Stimulated activated CD4-positive, alpha-beta T cell treated with anti-CD3 and anti-CD28 coated beads, Interleukin-4, amount 100 ng/mL, for 4 hours (primary cell): ENCODE results near the gene CR1L.
"Not testable (repeated sequence)": the region's sequence is repeated elsewhere in the genome, so short reads cannot be mapped to it uniquely, and the experiment has no call there.

Source experiments
- DNase-seq, 2 experiments: peaks; one replicate each; pipeline ENCODE4 v3.0.0-alpha.2; 2020

Gene CR1L

DNA sequence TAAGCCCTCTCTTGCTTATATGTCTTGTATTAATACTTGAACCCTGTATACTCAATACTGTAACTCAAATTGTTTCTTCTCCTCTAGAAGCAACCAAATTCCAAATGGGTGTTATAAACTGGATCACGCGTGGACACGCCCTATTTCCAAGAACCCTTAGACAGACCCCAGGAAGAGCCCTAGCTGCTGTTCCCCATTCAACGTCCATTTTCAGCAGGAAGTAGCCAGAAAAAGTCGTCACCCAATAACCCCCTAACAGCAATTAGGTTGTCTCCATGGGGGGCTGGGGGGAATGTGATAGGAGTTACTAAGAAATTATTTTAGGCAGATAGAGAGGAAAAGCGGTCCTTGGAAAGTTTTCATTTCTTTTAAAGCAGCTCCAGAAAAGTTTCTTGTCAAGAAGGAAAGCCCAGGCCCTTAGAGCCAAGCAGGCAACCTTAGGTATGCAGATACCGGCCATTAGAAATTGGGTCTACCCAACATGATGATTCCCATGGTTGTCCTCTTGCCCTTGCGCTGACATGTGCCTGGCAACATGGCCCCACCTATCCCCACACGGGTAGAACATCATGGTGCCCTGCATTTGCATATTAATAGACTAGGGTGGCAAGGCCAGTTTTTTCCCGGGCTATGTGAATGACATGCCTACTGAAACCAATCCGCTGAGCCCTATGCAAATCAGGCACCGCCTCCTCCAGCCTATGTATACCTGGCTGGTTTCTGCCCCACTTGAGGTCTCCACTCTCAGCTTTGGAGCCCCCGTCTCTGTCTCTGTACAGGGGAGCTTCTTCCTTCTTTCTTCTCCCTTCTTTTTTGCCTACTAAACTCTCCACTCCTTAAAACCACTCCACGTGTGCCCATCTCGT is 102.9 kb downstream of the CR1L start:
- no peak for DNase-seq

DNA sequence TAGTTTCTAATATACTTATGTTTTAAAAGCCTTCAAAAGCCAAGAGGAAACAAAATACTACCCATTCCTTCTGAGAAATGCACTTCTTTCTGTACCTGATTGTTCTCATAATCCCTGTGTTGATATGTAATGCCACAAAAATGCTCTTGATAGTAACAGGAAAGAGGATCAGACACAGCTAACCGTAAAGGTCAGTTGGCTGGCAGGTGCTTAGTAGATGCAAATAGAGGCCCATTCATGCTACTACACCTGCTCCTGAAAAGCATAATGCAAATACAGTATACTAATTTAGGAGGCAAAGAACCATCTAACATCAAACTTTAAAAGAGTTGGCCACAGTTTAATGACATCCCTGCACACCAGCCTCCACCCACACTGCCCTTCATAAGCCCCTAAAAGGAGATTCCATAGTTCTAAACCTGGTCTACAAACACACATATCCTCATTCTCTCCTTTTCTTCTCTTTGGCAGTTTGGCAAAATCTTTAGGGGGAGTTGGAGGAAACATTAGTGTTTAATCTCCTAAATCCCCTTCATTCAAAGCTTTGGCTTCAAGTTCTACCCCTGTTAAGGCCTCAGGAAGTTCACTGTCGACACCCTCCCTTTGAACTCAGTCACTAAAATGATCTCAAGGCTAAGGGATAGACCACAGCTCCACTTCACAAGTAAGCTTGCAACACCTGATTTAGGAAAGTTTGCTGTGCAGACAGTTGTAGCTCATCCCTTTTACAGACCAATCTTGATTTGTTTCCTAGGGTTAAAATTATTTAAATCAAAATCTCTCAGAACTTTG is 104.0 kb downstream of the CR1L start:
- no peak for DNase-seq

DNA sequence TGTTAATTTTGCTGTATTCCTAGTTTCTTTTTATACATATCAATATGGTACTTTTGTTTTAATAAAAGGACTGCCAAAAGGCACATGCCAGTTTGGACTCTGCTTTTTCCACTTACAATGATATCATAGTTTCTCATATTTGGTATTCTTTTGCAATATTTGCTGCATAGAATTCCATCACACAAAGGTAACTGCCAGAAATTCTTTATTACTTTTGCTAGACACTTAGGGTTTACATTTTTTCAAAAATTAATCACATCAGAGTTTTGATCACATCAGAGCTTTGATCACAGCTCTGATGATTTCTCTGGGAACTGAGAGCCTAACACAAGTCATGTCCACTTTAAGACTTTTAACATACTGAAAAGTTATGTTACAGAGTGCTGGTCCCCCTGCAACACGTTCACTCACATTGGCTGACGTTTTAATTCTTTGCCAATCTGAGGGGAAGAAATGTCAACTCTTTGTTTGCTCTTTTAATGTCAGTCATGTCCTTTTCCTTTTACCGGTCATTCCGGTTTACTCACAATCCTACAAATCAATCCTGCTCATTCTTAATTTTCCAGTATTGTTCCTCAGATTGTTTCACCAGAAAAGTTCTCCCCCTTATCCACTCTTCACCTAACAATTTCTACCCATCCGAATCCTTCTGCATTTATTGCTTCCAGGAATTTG is 105.8 kb downstream of the CR1L start:
- DNase-seq = no peak

DNA sequence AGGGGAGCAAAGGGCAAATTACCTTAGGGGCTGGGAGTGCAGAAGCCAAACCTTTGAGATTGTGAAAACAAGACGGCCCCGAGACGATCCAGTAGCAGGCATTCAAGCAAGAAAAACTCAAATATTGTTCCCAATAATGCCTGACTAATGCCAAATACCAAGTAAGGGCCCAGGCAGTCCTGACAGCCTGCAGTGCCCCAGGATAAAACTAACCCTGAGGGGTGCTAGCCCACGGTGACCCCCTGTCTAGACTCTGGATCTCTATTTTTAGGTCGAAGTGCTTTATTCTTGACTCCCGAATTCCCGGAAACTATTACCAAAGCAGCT is 106.5 kb downstream of the CR1L start:
- not testable (repeated sequence) for DNase-seq

DNA sequence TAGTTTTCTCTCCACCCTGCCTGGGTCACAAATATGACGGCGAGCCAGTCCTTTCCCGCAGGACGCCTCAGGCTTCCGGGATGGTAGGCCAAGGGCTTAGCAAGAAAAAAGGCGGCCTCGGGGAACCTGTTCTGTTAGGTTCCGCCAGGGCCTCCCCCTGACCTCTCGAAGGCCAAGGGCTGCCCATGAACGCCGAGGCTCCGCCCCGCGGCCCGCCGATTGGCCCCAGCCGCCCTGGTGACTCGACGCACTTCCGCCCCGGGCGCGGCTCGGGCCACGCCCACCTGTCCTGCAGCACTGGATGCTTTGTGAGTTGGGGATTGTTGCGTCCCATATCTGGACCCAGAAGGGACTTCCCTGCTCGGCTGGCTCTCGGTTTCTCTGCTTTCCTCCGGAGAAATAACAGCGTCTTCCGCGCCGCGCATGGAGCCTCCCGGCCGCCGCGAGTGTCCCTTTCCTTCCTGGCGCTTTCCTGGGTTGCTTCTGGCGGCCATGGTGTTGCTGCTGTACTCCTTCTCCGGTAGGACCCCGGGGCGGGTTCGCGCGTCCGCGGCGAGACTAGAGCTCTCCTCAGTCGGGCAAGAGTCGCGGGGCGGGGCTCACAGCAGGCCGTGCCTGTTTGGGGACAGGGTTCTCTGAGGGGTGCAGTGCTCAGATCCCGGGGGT is 107.0 kb downstream of the CR1L start, which contains the start of gene CD46:
CD46 (plus strand) TSS at position 265 of the 666 bp plus-strand sequence; CDS start at position 424, 159 bp downstream.
- peak; percentile 92 for DNase-seq

DNA sequence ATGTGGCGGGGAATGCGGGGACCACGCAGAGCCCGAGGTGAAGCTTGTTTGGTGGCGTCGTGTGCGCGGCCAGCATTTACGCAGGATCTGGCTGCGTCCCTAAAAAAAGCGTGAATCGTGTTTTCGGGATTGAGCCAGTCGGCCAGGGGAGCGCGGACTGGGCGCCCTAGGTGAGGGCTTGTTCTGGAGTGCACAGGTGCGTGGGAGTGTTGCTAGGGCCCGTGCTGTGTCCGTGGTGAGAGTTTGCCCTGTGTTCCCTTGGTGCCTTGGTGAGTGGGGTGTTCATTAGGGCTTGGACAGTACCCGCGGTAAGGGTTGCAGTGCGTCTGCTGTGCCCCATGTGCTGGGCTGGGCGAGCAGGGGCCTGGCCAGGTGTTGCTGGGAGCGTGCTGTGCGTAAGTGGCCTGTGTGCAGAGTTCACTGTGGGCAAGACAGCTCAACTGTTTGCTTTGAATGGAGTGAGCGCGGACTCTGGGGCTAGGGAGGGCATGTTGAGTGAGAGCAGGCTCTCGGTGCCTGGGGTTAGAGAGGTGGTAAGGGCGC is 107.6 kb downstream of the CR1L start:
- DNase-seq = peak; percentile 16 to 26

DNA sequence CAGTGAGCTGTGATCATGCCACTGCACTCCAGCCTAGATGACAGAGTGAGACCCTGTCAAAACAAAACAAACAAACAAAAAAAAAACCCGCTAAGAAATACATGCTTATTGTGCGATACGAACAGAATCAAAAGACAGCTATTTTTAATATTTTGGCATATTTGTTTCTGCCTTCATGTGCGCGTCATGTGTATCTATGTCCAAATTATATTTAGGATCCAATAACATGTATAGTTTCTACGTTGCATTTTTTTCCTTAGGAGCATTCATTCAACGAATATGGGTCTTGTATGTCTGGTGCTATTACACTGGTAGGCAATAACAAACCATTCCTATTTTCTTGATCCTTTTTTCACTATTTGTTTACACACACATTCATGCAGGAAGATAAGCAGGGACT is 108.7 kb downstream of the CR1L start:
- no peak for DNase-seq

DNA sequence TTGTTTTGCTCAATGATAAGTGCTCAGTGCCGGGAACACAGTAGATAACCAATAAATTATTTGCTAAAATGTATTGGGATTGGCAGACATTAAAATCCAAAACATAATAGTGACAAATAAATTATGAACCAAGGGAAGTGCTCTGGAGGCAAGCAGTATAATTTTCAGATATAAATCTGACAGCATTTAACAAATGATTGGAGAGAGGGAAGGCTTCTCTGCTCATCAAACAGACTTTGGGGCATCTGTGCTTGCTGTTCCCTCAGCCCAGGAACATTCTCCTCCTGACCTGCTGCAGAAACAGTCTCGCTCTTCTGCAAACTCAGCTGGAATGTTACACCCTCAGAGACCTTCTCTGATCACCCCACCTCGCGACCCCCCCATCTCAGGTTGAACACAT is 109.1 kb downstream of the CR1L start:
- DNase-seq = no peak

DNA sequence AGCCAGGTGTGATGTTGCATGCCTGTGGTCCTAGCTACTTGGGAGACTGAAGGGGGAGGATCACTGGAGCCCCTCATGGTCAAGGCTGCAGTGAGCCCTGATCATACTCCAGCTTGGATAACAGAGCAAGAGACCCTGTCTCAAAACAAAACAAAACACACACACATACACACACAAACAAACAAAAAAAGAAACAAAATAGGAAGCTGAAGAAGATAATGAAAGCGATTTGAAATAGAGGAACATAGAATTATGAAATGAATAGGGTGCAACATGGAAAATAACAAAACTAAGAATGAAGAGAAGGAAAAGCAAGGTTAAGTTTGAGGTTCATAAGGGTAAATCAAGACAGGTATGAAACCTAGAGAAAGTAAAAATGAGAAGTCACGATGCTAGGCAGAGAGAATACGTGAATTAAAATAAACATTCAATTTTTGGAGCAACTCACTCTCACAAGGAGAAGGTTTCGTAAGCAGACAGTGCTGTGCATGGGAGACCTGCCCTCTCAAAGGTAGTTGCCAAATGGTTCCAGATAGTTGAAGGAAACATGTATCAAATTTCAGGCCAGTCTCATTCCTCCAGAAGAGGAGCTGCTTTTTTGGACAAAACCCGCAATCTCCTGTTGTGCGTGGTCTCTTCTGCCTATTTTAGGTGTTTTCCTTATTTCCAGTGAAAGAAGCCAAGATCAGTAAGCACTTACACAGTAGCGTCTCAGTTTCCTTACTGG is 110.2 kb downstream of the CR1L start:
- no peak for DNase-seq

DNA sequence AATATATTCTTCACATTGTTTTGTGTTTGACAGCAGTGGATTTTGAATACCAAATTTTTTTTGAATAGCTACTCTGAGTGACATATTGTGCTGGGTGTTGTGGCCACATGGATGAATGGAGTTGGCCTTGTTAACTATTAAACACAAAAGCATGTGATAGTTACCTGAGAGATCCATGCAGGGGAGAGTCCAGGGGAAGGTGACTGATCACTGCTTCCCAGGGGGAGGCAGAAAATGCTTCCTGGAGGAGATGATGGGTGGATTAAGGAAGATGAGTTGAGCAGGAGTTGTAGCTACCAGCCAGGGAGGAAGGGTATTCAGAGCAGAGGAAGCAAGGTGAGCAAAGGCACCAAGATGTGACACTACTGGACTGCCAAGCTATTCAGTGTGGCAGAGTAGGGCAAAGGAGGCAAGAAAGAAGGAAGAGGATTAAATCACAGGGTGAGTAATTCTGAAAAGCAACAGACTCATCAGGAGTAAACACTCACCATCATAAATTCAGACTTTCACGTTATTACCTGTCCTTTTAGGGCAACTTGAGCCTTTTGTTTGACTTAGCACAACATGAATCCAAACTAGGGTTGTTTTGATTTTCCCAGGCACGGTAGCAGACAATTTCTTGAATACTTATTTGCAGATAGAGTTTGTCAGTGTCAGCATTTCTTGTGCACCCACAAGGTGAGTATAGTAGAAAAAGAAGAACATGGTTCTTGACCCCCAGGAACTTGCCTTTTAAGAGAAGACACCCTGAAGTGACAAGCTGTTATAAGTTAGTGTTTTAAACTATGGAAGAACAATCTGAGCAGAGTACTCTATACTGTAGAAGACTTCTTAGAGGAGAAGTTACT is 111.1 kb downstream of the CR1L start:
- no peak for DNase-seq

DNA sequence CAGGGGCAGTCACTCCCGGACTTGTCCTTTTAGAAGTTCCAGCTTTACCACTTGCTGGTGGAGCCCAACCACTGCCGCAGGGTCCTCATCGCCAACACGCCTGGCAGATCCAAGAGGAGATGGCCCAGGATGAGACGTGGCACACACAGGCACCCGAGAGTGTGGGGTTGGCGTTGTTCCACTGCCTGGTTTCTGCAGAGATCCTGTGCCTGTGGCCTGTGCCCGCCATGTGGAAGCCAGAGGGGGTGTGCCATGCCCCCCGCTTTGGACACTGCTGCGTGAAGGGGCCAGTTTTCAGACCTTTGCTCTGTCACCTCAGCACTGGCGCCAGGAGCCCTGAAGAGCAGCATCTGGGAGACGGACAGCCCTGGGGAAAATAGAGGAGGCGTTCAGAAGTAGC is 117.7 kb downstream of the CR1L start:
- no peak for DNase-seq

DNA sequence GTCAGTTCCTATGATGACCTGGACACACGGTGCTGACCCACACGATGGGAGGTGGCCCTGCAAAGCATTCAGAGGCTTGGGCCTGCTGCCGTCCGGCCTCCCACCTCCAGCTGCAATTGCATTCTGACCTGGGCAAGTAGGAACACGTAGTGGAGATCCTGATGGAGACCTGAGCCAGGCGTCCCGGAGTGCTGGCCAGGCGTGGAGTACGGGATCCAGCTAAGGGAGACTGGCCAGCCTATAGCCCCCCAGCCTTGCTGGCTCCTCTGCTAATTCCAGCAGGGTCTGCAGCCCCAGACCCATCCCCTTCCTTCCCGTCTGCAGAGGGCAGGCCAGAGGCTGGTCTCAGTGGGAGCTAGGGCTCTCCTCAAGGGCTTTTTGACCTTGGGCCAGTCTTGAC is 118.2 kb downstream of the CR1L start:
- DNase-seq = no peak

DNA sequence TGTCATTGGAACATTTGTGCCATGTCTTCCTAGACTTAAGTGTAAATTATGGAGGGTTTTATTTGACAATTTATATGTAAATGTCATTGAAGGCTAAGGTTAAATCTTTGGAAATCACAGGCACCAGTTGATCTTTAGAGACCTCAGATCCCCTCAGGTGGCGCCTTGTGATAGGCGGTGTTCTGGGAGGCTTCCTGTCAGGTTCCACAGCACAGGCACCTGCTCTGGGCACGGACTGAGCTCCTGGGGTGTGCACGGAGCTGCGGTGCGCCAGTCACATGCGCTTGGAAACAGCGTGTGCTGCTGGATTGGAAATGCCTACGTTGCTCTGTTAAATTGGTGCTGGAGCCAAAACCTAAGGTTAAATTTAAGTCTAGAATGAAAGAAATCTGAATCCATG is 119.0 kb downstream of the CR1L start:
- no peak for DNase-seq

DNA sequence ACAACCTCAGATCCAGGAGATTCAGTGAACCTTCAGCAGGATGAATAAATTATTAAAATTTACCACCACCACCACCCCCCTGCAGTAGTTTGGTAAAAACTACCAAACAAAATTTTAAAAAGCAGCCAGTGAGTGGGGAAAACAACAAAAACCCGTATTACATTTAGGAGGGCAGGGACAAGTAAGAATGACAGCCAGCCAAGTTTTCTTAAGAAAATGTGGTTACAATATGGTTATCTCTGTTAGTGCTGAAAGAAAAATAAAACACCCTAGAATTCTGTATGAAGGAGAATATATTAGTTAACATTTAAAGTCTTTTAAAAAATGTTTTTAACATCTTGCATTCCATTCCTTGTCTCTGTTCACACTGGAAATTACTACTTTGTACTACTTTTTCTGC is 121.6 kb downstream of the CR1L start:
- DNase-seq = no peak

DNA sequence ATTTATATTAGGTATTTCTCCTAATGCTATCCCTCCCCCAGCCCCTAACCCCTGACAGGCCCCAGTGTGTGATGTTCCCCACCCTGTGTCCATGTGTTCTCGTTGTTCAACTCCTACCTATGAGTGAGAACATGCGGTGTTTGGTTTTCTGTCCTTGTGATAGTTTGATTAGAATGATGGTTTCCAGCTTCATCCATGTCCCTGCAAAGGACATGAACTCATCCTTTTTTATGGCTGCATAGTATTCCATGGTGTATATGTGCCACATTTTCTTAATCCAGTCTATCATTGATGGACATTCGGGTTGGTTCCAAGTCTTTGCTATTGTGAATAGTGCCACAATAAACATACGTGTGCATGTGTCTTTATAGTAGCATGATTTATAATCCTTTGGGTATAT is 125.6 kb downstream of the CR1L start:
- DNase-seq = not testable (repeated sequence)
